SJCRH30 (cell line): Measurements from ENCODE around the gene TUBAL3. TPM values are rescaled to one million over a fixed set of nuclear protein-coding genes. Genes with fewer than 3 reads are reported as not detected.

Source experiments
- DNase-seq, 2 experiments: peaks; one replicate each; pipeline ENCODE4 v3.0.0-alpha.2; 2015 to 2020
- H3K27ac ChIP-seq: fragments of 250-450 bp; sonication (Bioruptor Pico); 2 replicates; pipeline ENCODE4 v1.5.1; 2020; ENCODE audit warnings: mild to moderate bottlenecking, moderate library complexity
- H3K27me3 ChIP-seq: fragments of 250-450 bp; sonication (Bioruptor Pico); 2 replicates; pipeline ENCODE4 v1.5.1; 2020; ENCODE audit warnings: mild to moderate bottlenecking, moderate library complexity
- H3K36me3 ChIP-seq: fragments of 250-450 bp; sonication (Bioruptor Pico); 2 replicates; pipeline ENCODE4 v1.5.1; 2020; ENCODE audit warnings: mild to moderate bottlenecking, moderate library complexity
- H3K4me1 ChIP-seq: fragments of 250-450 bp; sonication (Bioruptor Pico); 2 replicates; pipeline ENCODE4 v1.5.1; 2020; ENCODE audit warnings: mild to moderate bottlenecking, moderate library complexity
- H3K4me3 ChIP-seq: fragments of 250-450 bp; sonication (Bioruptor Pico); 2 replicates; pipeline ENCODE4 v1.5.1; 2020; ENCODE audit warnings: mild to moderate bottlenecking, moderate library complexity
- H3K9me3 ChIP-seq: fragments of 250-450 bp; sonication (Bioruptor Pico); replicated peaks from 2 replicates; pipeline ENCODE4 v1.5.1; 2020; ENCODE audit warnings: mild to moderate bottlenecking, moderate library complexity
- total RNA-seq: library from RNA; depleted of rRNA; stranded (reverse); fragments of >200 nt; shearing (Covaris generic); gene quantifications from 2 replicates; pipeline ENCODE4 v1.2.3, GENCODE V29; 2014

Gene TUBAL3
- total RNA-seq, 1 experiment from 2014 or later, result not detected

DNA sequence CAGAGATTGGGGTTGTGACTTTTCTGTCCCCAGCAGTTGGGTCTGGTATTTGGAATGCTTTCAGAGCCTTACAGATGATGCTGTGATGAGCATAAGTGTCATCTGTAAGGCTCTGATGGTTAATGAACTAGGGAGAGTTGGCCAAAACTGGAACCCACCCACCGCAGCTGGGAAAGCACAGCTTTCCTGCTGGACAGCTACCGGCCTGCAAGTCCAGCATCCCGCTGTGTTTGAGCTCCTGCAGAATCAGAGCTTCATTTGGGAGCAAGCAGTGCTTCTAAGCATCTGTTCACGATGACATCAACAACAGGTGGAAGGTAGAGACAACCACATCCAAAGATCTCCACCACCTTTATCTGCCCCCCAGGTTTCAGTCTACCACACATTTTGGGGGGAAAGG lies 28.2 kb downstream of the TUBAL3 start:
- DNase-seq, result peak; percentile 73 to 78
- no peaks in the 10 kb centered on the region for H3K36me3 ChIP-seq
- no peaks in the 10 kb centered on the region; the same call in 1 of the 2 replicates for H3K9me3 ChIP-seq
- H3K4me3 ChIP-seq, result peak overlapping the region; percentile 43
- H3K4me1 ChIP-seq, result peaks cover 9% of the 10 kb centered on the region
- H3K27ac ChIP-seq, result peak overlapping the region; percentile 95
- H3K27me3 ChIP-seq, result no peaks in the 10 kb centered on the region

GRCh38 chr10:5373891-5374611 lies 30.6 kb downstream of the TUBAL3 start:
- Histone ChIP-seq H3K4me3 (no peak overlapping the region), H3K27ac (no peak overlapping the region), H3K4me1 (peaks cover 9% of the 10 kb centered on the region), H3K36me3 (no peaks in the 10 kb centered on the region), H3K27me3 (no peaks in the 10 kb centered on the region), H3K9me3 (no peaks in the 10 kb centered on the region)
- no peak for DNase-seq

GRCh38 chr10:5373307-5373706 lies 31.3 kb downstream of the TUBAL3 start:
- no peaks in the 10 kb centered on the region for H3K9me3 ChIP-seq
- no peak for DNase-seq
- H3K27me3 ChIP-seq, result no peaks in the 10 kb centered on the region
- H3K27ac ChIP-seq, result no peak overlapping the region
- H3K36me3 ChIP-seq, result no peaks in the 10 kb centered on the region
- H3K4me1 ChIP-seq, result peaks cover 9% of the 10 kb centered on the region
- no peak overlapping the region for H3K4me3 ChIP-seq

DNA sequence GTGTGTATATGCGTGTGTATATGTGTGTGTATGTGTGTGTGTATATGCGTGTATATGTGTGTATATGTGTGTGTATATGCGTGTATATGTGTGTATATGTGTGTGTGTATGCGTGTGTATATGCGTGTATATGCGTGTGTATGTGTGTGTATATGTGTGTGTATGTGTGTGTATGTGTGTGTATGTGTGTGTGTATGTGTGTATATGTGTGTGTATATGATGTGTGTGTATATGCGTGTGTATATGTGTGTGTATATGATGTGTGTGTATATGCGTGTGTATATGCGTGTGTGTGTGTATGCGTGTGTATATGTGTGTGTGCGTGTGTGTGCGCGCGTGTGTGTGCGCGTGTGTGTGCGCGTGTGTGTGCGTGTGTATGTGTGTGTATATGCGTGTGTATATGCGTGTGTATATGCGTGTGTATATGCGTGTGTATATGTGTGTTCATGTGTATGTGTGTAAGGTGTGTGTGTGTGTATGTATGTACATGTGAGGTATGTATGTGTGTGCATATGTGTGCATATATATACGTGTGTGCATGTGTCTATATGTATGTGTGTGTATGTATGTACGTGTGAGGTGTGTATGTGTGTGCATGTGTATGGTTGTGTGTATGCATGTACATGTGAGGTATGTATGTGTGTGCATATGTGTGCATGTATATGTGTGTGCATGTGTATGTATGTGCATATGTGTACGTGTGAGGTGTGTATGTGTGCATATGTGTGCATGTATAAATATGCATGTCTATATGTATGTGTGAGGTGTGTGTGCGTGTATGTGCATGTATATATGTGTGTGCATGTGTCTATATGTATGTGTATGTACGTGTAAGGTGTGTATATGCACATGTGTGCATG lies 33.9 kb downstream of the TUBAL3 start:
- no peaks in the 10 kb centered on the region for H3K4me1 ChIP-seq
- no peaks in the 10 kb centered on the region for H3K27me3 ChIP-seq

GRCh38 chr10:5369362-5370158 lies 35.1 kb downstream of the TUBAL3 start:
- no peak for DNase-seq
- Histone ChIP-seq H3K36me3 (no peaks in the 10 kb centered on the region), H3K4me1 (no peaks in the 10 kb centered on the region), H3K27me3 (no peaks in the 10 kb centered on the region), H3K27ac (no peak overlapping the region), H3K9me3 (no peaks in the 10 kb centered on the region), H3K4me3 (no peak overlapping the region)

More for the DNA sequence above, 33.9 kb downstream of the TUBAL3 start:
- H3K27ac ChIP-seq, result no peak overlapping the region
- no peak overlapping the region for H3K4me3 ChIP-seq
- no peaks in the 10 kb centered on the region for H3K36me3 ChIP-seq
- no peak for DNase-seq
- no peaks in the 10 kb centered on the region for H3K9me3 ChIP-seq

DNA sequence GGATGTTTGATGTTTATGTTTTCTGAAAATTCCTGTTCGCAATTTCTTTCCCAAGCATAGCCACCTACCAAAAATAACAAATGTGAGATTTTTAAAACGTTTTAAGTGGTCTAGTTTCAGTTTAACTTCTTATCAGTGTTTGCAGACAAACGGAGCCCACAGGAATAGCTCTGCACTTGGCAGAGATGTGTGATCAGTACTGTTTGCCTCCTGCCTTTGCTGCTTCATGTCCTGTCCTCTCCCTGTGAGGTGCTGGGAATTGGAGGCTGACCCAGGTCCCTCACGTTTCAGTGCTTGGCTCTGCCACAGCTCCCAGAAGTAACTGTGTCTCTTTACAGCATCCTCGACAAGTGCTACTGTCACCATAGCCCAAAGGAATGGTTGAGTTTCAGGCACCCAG lies 38.7 kb downstream of the TUBAL3 start:
- Histone ChIP-seq H3K9me3 (no peaks in the 10 kb centered on the region), H3K27me3 (no peaks in the 10 kb centered on the region), H3K4me1 (peaks cover 4% of the 10 kb centered on the region; the same call in 1 of the 2 replicates), H3K4me3 (no peak overlapping the region), H3K36me3 (no peaks in the 10 kb centered on the region), H3K27ac (no peak overlapping the region)
- no peak for DNase-seq

DNA sequence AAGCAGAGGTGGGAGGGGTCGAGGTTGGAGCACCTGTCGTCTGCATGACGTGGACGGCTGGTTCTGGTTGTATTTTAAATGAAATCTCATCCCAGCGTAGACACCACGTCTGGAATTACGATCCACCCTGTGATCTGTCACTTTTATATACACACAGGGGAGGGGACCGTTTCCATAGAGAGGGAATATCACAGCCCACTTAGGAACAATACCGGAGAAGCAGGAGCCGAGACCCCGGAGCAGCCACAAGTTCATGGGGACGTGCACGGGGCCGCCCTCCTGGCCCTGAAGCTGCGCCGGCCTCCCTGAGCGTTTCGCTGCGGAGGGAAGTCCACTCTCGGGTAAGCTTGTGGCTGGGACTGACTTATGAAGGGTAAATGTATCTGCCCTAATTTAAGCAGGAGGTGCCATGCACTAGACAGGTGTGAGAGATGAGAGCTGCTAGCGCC lies 39.7 kb downstream of the TUBAL3 start, which contains the start of gene UCN3:
TSS of gene UCN3 (plus strand) at position 77 of the 449 bp plus-strand sequence. CDS start 8,755 bp downstream, outside the sequence.
- Histone ChIP-seq H3K36me3 (no peaks in the 10 kb centered on the region), H3K4me3 (0 out of 2 replicates have a peak within 1 kb of the TSS, but pooled peaks have one; percentile 12), H3K27ac (no peak within 1 kb of the TSS), H3K4me1 (peaks cover 4% of the 10 kb centered on the region; the same call in 1 of the 2 replicates), H3K9me3 (no peaks in the 10 kb centered on the region), H3K27me3 (no peaks in the 10 kb centered on the region)
- no peak for DNase-seq

GRCh38 chr10:5364374-5364773 lies 40.3 kb downstream of the TUBAL3 start:
- Histone ChIP-seq H3K36me3 (no peaks in the 10 kb centered on the region), H3K4me1 (peaks cover 4% of the 10 kb centered on the region; the same call in 1 of the 2 replicates), H3K9me3 (no peaks in the 10 kb centered on the region), H3K27me3 (no peaks in the 10 kb centered on the region), H3K27ac (no peak overlapping the region), H3K4me3 (no peak overlapping the region)
- peak in 1 of 2 experiments; percentile 39 for DNase-seq

DNA sequence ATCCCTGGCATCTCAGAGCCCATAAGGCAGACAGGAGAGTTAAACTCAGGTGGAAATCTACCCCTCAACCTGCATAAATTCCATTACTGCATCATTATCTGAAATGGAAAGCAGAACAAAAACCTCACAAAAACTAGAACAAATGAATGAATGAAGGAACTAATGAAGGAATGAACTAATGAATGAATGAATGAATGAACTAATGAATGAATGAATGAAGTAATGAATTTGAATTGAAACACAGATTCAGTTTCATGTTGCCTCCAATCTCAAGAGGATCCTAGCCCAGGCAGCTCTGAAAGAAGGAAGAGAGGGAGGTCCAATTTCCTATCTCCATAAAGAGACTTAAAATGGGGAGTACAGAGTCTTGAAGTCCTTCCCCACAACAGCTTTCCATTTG lies 41.8 kb downstream of the TUBAL3 start:
- Histone ChIP-seq H3K4me1 (peaks cover 4% of the 10 kb centered on the region; the same call in 1 of the 2 replicates), H3K36me3 (no peaks in the 10 kb centered on the region), H3K27ac (no peak overlapping the region), H3K4me3 (no peak overlapping the region), H3K9me3 (no peaks in the 10 kb centered on the region), H3K27me3 (no peaks in the 10 kb centered on the region)
- DNase-seq, result no peak

DNA sequence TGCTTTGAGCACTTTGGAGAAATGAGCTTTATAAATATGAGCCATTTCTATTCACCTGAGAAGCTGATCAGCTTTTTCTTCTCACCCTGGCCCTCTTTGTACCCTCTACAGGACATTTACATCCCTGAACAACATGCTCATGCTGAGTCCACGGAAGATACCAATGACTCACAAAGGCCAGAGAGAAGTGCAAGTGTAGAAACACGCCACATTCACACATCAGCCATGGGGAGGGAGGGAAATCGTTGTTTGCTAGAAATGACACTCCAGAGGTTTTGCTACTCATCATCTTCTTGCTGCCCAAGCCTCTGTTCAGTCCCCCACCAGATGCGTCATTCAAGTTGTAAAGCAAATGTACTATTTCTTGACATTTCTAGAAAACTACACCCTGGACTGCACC lies 42.7 kb downstream of the TUBAL3 start:
- DNase-seq, result no peak
- H3K36me3 ChIP-seq, result no peaks in the 10 kb centered on the region
- H3K4me3 ChIP-seq, result no peak overlapping the region
- H3K27me3 ChIP-seq, result no peaks in the 10 kb centered on the region
- H3K4me1 ChIP-seq, result peaks cover 4% of the 10 kb centered on the region; the same call in 1 of the 2 replicates
- no peak overlapping the region for H3K27ac ChIP-seq
- H3K9me3 ChIP-seq, result no peaks in the 10 kb centered on the region

GRCh38 chr10:5360318-5360915 lies 44.2 kb downstream of the TUBAL3 start:
- H3K4me3 ChIP-seq, result no peak overlapping the region
- peaks cover 4% of the 10 kb centered on the region; the same call in 1 of the 2 replicates for H3K4me1 ChIP-seq
- H3K36me3 ChIP-seq, result no peaks in the 10 kb centered on the region
- H3K27me3 ChIP-seq, result no peaks in the 10 kb centered on the region
- no peaks in the 10 kb centered on the region for H3K9me3 ChIP-seq
- DNase-seq, result no peak
- no peak overlapping the region for H3K27ac ChIP-seq

DNA sequence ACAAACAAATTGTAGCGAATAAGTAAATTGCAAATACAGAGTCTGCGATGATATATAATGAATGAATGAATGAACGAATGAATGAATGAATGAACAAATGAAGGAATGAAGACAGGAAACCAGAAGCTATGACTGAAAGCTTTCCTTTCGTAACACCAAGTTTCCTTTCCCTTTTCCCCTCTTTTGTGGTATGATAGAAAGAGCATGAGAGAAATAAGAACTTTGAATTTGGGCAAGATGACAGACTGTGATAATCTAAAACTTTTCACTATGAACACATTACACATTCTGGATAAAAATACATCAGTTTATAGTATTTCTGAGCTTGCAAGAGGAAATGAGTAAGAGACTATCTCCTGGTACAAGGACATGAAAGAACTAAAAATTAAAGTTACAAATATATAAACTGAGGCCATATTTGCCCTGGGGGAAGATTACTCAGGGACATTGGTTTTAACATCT lies 48.3 kb downstream of the TUBAL3 start:
- H3K4me3 ChIP-seq, result no peak overlapping the region
- no peaks in the 10 kb centered on the region for H3K4me1 ChIP-seq
- H3K27ac ChIP-seq, result no peak overlapping the region
- DNase-seq, result no peak
- H3K27me3 ChIP-seq, result no peaks in the 10 kb centered on the region
- no peaks in the 10 kb centered on the region for H3K9me3 ChIP-seq
- H3K36me3 ChIP-seq, result no peaks in the 10 kb centered on the region

DNA sequence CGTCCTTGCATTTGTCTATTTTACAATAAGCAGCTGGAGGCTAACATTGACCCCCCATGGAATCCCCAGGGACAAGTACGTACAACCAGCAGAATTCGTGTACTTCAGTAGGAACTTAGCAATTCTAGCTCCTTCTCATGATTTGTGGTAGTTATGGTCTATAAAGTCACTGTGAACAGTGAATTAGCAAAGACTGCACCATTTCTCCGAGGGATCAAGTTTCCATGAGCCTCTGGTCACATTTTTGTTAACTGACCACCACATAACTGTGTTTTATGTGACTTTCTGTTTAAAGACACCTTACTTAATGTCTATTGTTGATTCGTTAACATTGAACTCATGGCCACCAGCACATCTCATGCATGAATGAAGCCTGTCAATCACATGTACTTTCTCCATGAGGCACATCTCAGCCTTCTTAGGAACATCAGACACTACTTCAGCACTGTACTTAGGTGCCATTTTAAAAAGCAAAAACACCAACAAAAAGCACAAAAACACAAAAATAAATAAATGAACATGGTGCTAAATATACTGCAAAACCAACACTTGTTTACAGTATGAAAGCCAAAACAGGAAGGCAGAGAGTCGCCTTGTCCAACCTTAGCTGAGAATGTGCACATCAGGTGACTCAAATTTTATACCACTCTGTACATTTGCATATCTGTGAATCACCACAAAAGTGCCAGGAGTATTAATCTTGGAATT lies 48.9 kb downstream of the TUBAL3 start:
- DNase-seq, result no peak
- no peaks in the 10 kb centered on the region for H3K36me3 ChIP-seq
- H3K27ac ChIP-seq, result no peak overlapping the region
- H3K27me3 ChIP-seq, result no peaks in the 10 kb centered on the region
- H3K4me3 ChIP-seq, result no peak overlapping the region
- no peaks in the 10 kb centered on the region for H3K4me1 ChIP-seq
- H3K9me3 ChIP-seq, result no peaks in the 10 kb centered on the region
